Spleen (tissue), 7 donors: ENCODE results near the gene PPBP.

ENCODE experiments used
- CTCF ChIP-seq, 11 experiments: fragments of 200-600 bp in 7 of 11; fragments of 450-650 bp in 4 of 11; sonication (generic) in 4 of 11; IDR thresholded peaks in 8 of 11; conservative IDR thresholded peaks in 3 of 11; 1 replicate in 7 of 11; 2 replicates in 4 of 11; pipeline versions ENCODE4 v1.4.0 to v1.8.0; 2016 to 2021; ENCODE audit warnings: antibody characterized with exemption in 11 of 11, inconsistent platforms in 4 of 11, mild to moderate bottlenecking in 1 of 11
- POLR2A ChIP-seq, 3 donors: fragments of 450-650 bp; IDR thresholded peaks; one replicate each; pipeline ENCODE4 v1.5.1; 2017; ENCODE audit warnings: antibody characterized with exemption in 3 of 3, mild to moderate bottlenecking in 1 of 3
- POLR2AphosphoS5 ChIP-seq, 3 donors: sonication (generic); formaldehyde crosslinking; IDR thresholded peaks; one replicate each; pipeline ENCODE4 v1.5.1; 2017; ENCODE audit warnings: antibody characterized with exemption in 3 of 3
- donor health status: DM: no; HTN: no; CAD: no; lungs with moderate emphysema.
- donor health status: DM: no; HTN: no; CAD: no.
- donor health status: DM: no; HTN: no; CAD: no.

- TF ChIP-seq POLR2A (IDR thresholded peaks at IDR 0.05) = no peak
- TF ChIP-seq CTCF (IDR thresholded peaks at IDR 0.05 in 8 of 11, conservative IDR thresholded peaks at IDR 0.05 in 3 of 11) = no peak
- TF ChIP-seq POLR2AphosphoS5 (IDR thresholded peaks at IDR 0.05) = no peak
These were observed 21.3 kb upstream of the PPBP start for GRCh38 chr4:74009307-74009706.
